Hepatocyte (in vitro differentiated cells): ENCODE results near the gene MICU2.

ENCODE experiments used
- CTCF ChIP-seq: fragments of 200-600 bp; sonication (generic); IDR thresholded peaks from 2 replicates; pipeline ENCODE4 v1.5.1; 2016; ENCODE audit warnings: antibody characterized with exemption, mild to moderate bottlenecking; ENCODE audit not compliant: poor library complexity
- EZH2 ChIP-seq: fragments of 200-600 bp; sonication (generic); IDR thresholded peaks from 2 replicates; pipeline ENCODE4 v1.6.1; 2016; ENCODE audit warnings: antibody characterized with exemption, mild to moderate bottlenecking, borderline replicate concordance
- EZH2phosphoT487 ChIP-seq: fragments of 200-600 bp; sonication (generic); IDR thresholded peaks from one replicate; pipeline ENCODE4 v1.6.1; 2018; ENCODE audit warnings: antibody characterized with exemption, mild to moderate bottlenecking, low read depth, moderate library complexity; ENCODE audit not compliant: unreplicated experiment, severe bottlenecking

- no peak for TF ChIP-seq CTCF
- no peak for TF ChIP-seq EZH2
- no peak for TF ChIP-seq EZH2phosphoT487
Observed at GRCh38 chr13:21466527-21466926, 137.4 kb downstream of the MICU2 start.
